Sigmoid colon (tissue), 7 donors: ENCODE measurements around the gene SNX19. TPM values are rescaled to one million over a fixed set of nuclear protein-coding genes. Genes with fewer than 3 reads are reported as not detected.
A peak's percentile ranks its signal among the peaks of the same experiment; 100 is the strongest.

Experiments
- DNase-seq: peaks from one replicate; pipeline ENCODE4 v3.0.0-alpha.2; 2019
- H3K27ac ChIP-seq, 4 donors: fragments of 200-600 bp; sonication (generic); one replicate each; pipeline ENCODE4 v1.5.1; 2016 to 2019; ENCODE audit warnings: mild to moderate bottlenecking in 1 of 4
- H3K27me3 ChIP-seq, 3 donors: fragments of 200-600 bp; sonication (generic); one replicate each; pipeline ENCODE4 v1.5.1; 2019; ENCODE audit warnings: mild to moderate bottlenecking in 1 of 3
- H3K36me3 ChIP-seq, 4 donors: fragments of 200-600 bp; sonication (generic); one replicate each; pipeline ENCODE4 v1.5.1; 2016 to 2019
- H3K4me1 ChIP-seq, 4 donors: fragments of 200-600 bp; sonication (generic); one replicate each; pipeline ENCODE4 v1.5.1; 2017 to 2019
- H3K4me3 ChIP-seq, 4 donors: fragments of 200-600 bp; sonication (generic); one replicate each; pipeline ENCODE4 v1.5.1; 2017 to 2019; ENCODE audit warnings: mild to moderate bottlenecking in 2 of 4, moderate library complexity in 1 of 4
- H3K9me3 ChIP-seq, 4 donors: fragments of 200-600 bp in 3 of 4; sonication (generic) in 3 of 4; one replicate each; pipeline versions ENCODE4 v1.5.1 to v1.6.1; 2013 to 2019
- CTCF ChIP-seq, 4 experiments: fragments of 450-650 bp in 3 of 4; fragments of 200-600 bp in 1 of 4; IDR thresholded peaks; one replicate each; pipeline ENCODE4 v1.5.1; 2016 to 2019; ENCODE audit warnings: antibody characterized with exemption in 4 of 4, mild to moderate bottlenecking in 3 of 4, moderate library complexity in 2 of 4
- EP300 ChIP-seq, 4 donors: sonication (generic); formaldehyde crosslinking; IDR thresholded peaks; one replicate each; pipeline ENCODE4 v1.6.1; 2017; ENCODE audit warnings: antibody characterized with exemption in 4 of 4
- POLR2A ChIP-seq, 2 donors: fragments of 450-650 bp; IDR thresholded peaks; one replicate each; pipeline ENCODE4 v1.6.1; 2016; ENCODE audit warnings: antibody characterized with exemption in 2 of 2, mild to moderate bottlenecking in 2 of 2, moderate library complexity in 2 of 2
- POLR2AphosphoS5 ChIP-seq, 4 donors: sonication (generic); formaldehyde crosslinking; IDR thresholded peaks; one replicate each; pipeline ENCODE4 v1.6.1; 2017; ENCODE audit warnings: antibody characterized with exemption in 4 of 4
- WGBS, 2 donors: extraction: QIAGEN DNeasy Blood & Tissue Kit; methylation state at CpG; one replicate each; pipeline ENCODE4 v1.1.7; 2013; 5-methylcytosine and 5-hydroxymethylcytosine counted together
- intact Hi-C: fragments of 100-400 bp; cut with DNase I; formaldehyde crosslinking; loops from one replicate; pipeline ENCODE4 v1.15.1; 2023
- polyA plus RNA-seq, 3 donors: library from polyadenylated mRNA; stranded (reverse); fragments of 200-250 nt; gene quantifications; one replicate each; pipeline ENCODE4 v1.2.3, GENCODE V29; 2013
- total RNA-seq, 4 donors: library from RNA; depleted of rRNA; stranded (reverse); fragments of >200 nt; gene quantifications; one replicate each; pipeline ENCODE4 v1.1.0, GENCODE V29; 2016
- donor health status: healthy with polysubstance abuse.
- donor health status: Bipolar disorder and iron deficiency.
- donor health status: healthy.

Gene SNX19
- total and polyA plus RNA-seq, 7 donors = 14.1 to 124 (median 72.1) TPM

GRCh38 chr11:130913268-130913667 lies 3.0 kb downstream of the SNX19 start:
- peak overlapping the region in 1 of 4 donors; percentile 30 for H3K27ac ChIP-seq
- peaks cover 0 to 66% (median 20%) of the 10 kb centered on the region in 4 donors for H3K36me3 ChIP-seq
- no peaks in the 10 kb centered on the region for H3K27me3 ChIP-seq
- intact Hi-C loops = loop anchor here (10.0 kb wide), 1 partner anchor 582 kb away; no protein-coding TSS in a partner anchor
- H3K4me1 ChIP-seq = peaks cover 0 to 69% (median 43%) of the 10 kb centered on the region in 4 donors
- no peak for TF ChIP-seq EP300 (IDR thresholded peaks at IDR 0.05)
- TF ChIP-seq POLR2A (IDR thresholded peaks at IDR 0.05) = no peak
- no peak for TF ChIP-seq POLR2AphosphoS5 (IDR thresholded peaks at IDR 0.05)
- TF ChIP-seq CTCF (IDR thresholded peaks at IDR 0.05) = no peak
- H3K9me3 ChIP-seq = no peaks in the 10 kb centered on the region
- DNase-seq = no peak
- WGBS, 2 donors = 85 to 94% methylated on average over 2 of the region's 2 CpGs
- H3K4me3 ChIP-seq = no peak overlapping the region

GRCh38 chr11:130912552-130912951 lies 3.7 kb downstream of the SNX19 start:
- no peak for DNase-seq
- Histone ChIP-seq H3K4me1 (peaks cover 0 to 76% (median 50%) of the 10 kb centered on the region in 4 donors), H3K27me3 (no peaks in the 10 kb centered on the region), H3K4me3 (no peak overlapping the region), H3K9me3 (no peaks in the 10 kb centered on the region), H3K27ac (peak overlapping the region in 1 of 4 donors; percentile 30), H3K36me3 (peaks cover 0 to 74% (median 25%) of the 10 kb centered on the region in 4 donors)
- WGBS, 2 donors = 92 to 93% methylated on average over 6 of the region's 6 CpGs
- TF ChIP-seq POLR2AphosphoS5 (IDR thresholded peaks at IDR 0.05) = no peak
- no peak for TF ChIP-seq EP300 (IDR thresholded peaks at IDR 0.05)
- no peak for TF ChIP-seq CTCF (IDR thresholded peaks at IDR 0.05)
- TF ChIP-seq POLR2A (IDR thresholded peaks at IDR 0.05) = no peak
- intact Hi-C loops = loop anchor here (10.0 kb wide), 1 partner anchor 582 kb away; no protein-coding TSS in a partner anchor

GRCh38 chr11:130911306-130911705 lies 5.0 kb downstream of the SNX19 start:
- DNase-seq = no peak
- Histone ChIP-seq H3K4me1 (peaks cover 0 to 78% (median 51%) of the 10 kb centered on the region in 4 donors), H3K36me3 (peaks cover 0 to 86% (median 37%) of the 10 kb centered on the region in 4 donors), H3K27ac (no peak overlapping the region), H3K27me3 (no peaks in the 10 kb centered on the region), H3K4me3 (no peak overlapping the region), H3K9me3 (no peaks in the 10 kb centered on the region)
- TF ChIP-seq POLR2A (IDR thresholded peaks at IDR 0.05) (no peak), CTCF (IDR thresholded peaks at IDR 0.05) (no peak), POLR2AphosphoS5 (IDR thresholded peaks at IDR 0.05) (no peak), EP300 (IDR thresholded peaks at IDR 0.05) (no peak)
- intact Hi-C loops = loop anchor here (10.0 kb wide), 1 partner anchor 583 kb away; no protein-coding TSS in a partner anchor
- 95 to 97% methylated on average over 11 of the region's 11 CpGs for WGBS, 2 donors

GRCh38 chr11:130909650-130910049 lies 6.6 kb downstream of the SNX19 start:
- 62 to 82% methylated on average over 1 of the region's 1 CpG for WGBS, 2 donors
- Histone ChIP-seq H3K9me3 (no peaks in the 10 kb centered on the region), H3K27ac (peak overlapping the region in 2 of 4 donors; percentile 63 to 95), H3K36me3 (peaks cover 12 to 97% (median 49%) of the 10 kb centered on the region in 4 donors), H3K4me3 (no peak overlapping the region), H3K27me3 (no peaks in the 10 kb centered on the region), H3K4me1 (peaks cover 0 to 68% (median 40%) of the 10 kb centered on the region in 4 donors)
- no peak for DNase-seq
- intact Hi-C loops = loop anchor here (10.0 kb wide), 2 partner anchors 255 to 585 kb away; no protein-coding TSS in a partner anchor
- TF ChIP-seq CTCF (IDR thresholded peaks at IDR 0.05) = no peak
- TF ChIP-seq POLR2A (IDR thresholded peaks at IDR 0.05) = no peak
